HG02571 (cell line): Measurements from ENCODE around the gene FRMD4A.
"Not testable (repeated sequence)": the region's sequence is repeated elsewhere in the genome, so short reads cannot be mapped to it uniquely, and the experiment has no call there.

Experiments
- ATAC-seq: cut with Tn5 transposase; IDR thresholded peaks from one replicate; pipeline ENCODE4 v1.9.1; 2021; ENCODE audit warnings: mild to moderate bottlenecking, moderate library complexity; ENCODE audit not compliant: unreplicated experiment

FRMD4A gene

GRCh38 chr10:14063531-14064285, 267.0 kb downstream of the FRMD4A start:
- ATAC-seq = no peak

GRCh38 chr10:14062528-14063260, 268.0 kb downstream of the FRMD4A start:
- no peak for ATAC-seq

- ATAC-seq = no peak
Measured at GRCh38 chr10:14060320-14061070, 270.2 kb downstream of the FRMD4A start.

- ATAC-seq = no peak
Measured at GRCh38 chr10:14056610-14057332, 274.0 kb downstream of the FRMD4A start.

GRCh38 chr10:14052931-14053330, 277.8 kb downstream of the FRMD4A start:
- ATAC-seq = no peak

- no peak for ATAC-seq
Measured at GRCh38 chr10:14050598-14050997, 280.1 kb downstream of the FRMD4A start.

GRCh38 chr10:14048930-14049613, 281.7 kb downstream of the FRMD4A start:
- ATAC-seq = no peak

- ATAC-seq = no peak
Measured at GRCh38 chr10:14047431-14047830, 283.3 kb downstream of the FRMD4A start.

- ATAC-seq = not testable (repeated sequence)
Measured at GRCh38 chr10:14042051-14042450, 288.7 kb downstream of the FRMD4A start.

GRCh38 chr10:14040787-14041631, 289.7 kb downstream of the FRMD4A start:
- no peak for ATAC-seq

- no peak for ATAC-seq
Measured at GRCh38 chr10:14039968-14040668, 290.6 kb downstream of the FRMD4A start.

- ATAC-seq = no peak
Measured at GRCh38 chr10:14036233-14036632, 294.5 kb downstream of the FRMD4A start.

GRCh38 chr10:14035506-14035905, 295.2 kb downstream of the FRMD4A start:
- ATAC-seq = no peak

GRCh38 chr10:14032406-14032998, 298.2 kb downstream of the FRMD4A start:
- no peak for ATAC-seq

- no peak for ATAC-seq
Measured at GRCh38 chr10:14026325-14026724, 304.4 kb downstream of the FRMD4A start.

- no peak for ATAC-seq
Measured at GRCh38 chr10:14025283-14026189, 305.2 kb downstream of the FRMD4A start.
